GM20000 (cell line): ENCODE data around the gene FAM20A.

Source experiments
- DNase-seq: peaks from one replicate; pipeline ENCODE4 v3.0.0; 2012; ENCODE audit warnings: low spot score
- TF ChIP-seq, protein P1 (sequence below): IDR thresholded peaks from 2 replicates; pipeline ENCODE4 v1.5.1; 2012; ENCODE audit warnings: mild to moderate bottlenecking, control low read depth; ENCODE audit errors: extremely low read depth, missing control alignments

FAM20A gene

GRCh38 chr17:68608515-68609130 lies 7.5 kb upstream of the FAM20A start:
- no peak for DNase-seq
- TF ChIP-seq, protein P1, sequence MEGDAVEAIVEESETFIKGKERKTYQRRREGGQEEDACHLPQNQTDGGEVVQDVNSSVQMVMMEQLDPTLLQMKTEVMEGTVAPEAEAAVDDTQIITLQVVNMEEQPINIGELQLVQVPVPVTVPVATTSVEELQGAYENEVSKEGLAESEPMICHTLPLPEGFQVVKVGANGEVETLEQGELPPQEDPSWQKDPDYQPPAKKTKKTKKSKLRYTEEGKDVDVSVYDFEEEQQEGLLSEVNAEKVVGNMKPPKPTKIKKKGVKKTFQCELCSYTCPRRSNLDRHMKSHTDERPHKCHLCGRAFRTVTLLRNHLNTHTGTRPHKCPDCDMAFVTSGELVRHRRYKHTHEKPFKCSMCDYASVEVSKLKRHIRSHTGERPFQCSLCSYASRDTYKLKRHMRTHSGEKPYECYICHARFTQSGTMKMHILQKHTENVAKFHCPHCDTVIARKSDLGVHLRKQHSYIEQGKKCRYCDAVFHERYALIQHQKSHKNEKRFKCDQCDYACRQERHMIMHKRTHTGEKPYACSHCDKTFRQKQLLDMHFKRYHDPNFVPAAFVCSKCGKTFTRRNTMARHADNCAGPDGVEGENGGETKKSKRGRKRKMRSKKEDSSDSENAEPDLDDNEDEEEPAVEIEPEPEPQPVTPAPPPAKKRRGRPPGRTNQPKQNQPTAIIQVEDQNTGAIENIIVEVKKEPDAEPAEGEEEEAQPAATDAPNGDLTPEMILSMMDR: no peak

DNA sequence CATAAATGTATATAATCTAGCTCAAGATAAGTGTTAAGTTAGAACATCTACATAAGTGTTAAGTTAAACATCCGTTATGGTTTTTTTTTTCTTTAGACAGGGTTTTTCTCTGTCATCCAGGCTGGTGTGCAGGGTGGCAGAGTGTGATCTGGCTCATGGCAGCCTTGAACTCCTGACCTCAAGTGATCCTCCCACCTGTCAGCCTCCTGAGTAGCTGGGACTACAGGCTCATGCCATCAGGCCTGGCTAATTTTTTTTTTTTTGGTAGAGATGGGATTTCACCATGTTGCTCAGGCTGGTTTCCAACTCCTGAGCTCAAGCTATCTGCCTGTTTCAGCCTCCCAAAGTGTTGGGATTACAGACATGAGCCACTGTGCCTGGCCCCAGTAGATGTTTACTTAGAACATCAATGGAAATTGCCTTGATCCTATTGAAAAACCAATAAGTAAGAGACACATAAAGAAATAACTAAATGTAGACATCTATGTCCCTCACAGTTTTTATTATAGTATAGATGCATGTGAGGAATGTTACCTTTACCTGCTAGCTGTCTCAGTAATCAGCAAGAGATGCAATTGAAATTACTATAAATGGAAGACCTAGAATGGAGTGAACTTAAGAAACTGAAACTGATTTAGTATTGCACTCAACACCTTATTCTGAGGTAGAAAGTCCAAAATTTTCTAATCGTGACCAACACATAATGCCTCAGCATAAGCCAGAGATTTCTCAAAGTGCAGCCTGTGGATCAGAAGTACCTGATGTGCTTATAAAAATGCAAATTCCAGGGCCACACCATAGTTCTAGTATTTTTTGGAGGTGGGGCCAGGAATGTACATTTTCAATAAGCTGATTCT lies 5.5 kb upstream of the FAM20A start:
- DNase-seq: no peak
- TF ChIP-seq, protein P1: no peak

DNA sequence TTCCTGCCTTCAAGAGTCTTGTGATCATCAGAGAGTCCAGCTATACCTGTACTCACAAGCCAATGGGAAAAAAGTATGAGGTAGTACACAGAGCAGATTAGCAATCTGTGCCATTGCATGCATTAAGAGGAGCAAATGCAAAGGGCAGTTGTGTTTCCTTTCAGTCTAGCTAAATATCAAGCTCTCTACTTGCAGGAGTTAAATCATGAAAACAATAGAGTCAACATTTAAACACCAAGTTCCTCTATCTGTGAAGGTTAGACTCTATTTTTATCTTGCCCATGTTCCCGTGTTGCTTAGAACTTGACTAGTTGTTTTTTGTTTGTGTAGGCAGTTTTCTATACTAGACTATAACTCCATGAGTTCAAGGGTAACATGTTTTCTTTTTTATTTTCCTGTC lies 4.7 kb upstream of the FAM20A start:
- TF ChIP-seq, protein P1: no peak
- no peak for DNase-seq

- no peak for DNase-seq
- TF ChIP-seq, protein P1: no peak
Measured at GRCh38 chr17:68603656-68604055, 2.5 kb upstream of the FAM20A start.

GRCh38 chr17:68603027-68603426 lies 1.9 kb upstream of the FAM20A start:
- no peak for DNase-seq
- TF ChIP-seq, protein P1: no peak

GRCh38 chr17:68602289-68602688 lies 1.1 kb upstream of the FAM20A start:
- TF ChIP-seq, protein P1: no peak
- DNase-seq: no peak

DNA sequence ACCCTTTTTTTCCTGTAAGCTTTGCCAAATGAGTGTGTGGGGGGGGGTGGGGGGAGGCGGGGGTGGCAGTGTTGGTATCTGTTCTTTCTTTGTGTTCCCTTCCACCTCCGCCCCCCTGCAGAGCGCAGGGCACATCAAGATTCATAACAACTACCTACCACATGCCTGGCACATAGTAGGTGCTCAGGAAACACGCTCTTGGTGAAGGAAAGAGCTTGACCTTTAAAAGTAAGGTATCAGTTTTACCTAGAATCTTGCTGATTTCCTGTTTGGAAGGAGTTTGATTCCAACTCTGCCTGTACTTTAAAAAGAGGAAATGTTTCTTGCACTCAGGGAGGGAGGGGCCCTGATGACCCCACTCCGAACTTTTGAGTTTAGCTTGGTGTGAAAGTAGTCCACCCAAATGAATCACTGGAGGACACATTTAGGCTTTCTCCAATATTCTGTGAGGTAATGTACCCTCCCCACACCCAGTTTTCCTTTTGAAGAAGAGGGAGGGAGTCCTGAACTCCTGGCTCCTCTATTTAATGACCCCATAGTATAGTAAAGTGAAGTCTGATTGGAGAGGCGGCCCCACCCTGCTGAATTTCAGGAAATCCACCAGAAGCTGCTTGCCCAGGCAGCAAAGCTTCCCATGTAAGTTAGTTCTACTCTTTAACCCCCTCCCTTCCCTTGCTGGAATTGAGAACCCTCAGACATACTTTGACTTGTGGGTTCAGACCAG lies 560 bp upstream of the FAM20A start:
- no peak for DNase-seq
- TF ChIP-seq, protein P1: no peak
